ENCODE data around the gene RHOF.
"Not testable (repeated sequence)": the region's sequence is repeated elsewhere in the genome, so short reads cannot be mapped to it uniquely, and the experiment has no call there.

RHOF gene

GRCh38 chr12:121750507-121750955 is 43.0 kb downstream of the RHOF start:
- FAIRE-seq (no peak), DNase-seq (ENCODE audit: insufficient read length, low spot score) (no peak)

GRCh38 chr12:121749267-121749666 is 44.2 kb downstream of the RHOF start:
- DNase-seq (ENCODE audit: insufficient read length, low spot score): no peak
- FAIRE-seq: no peak

- peak; percentile 42 for FAIRE-seq
Measured at GRCh38 chr12:121748571-121749265, 44.8 kb downstream of the RHOF start.

GRCh38 chr12:121748218-121748570 is 45.3 kb downstream of the RHOF start:
- no peak for DNase-seq (ENCODE audit: insufficient read length, low spot score)
- no peak for FAIRE-seq

More at GRCh38 chr12:121748571-121749265, 44.8 kb downstream of the RHOF start:
- no peak for DNase-seq (ENCODE audit: insufficient read length, low spot score)

- FAIRE-seq; DNase-seq (ENCODE audit: insufficient read length, low spot score): not testable (repeated sequence)
Measured at GRCh38 chr12:121745545-121745944, 47.9 kb downstream of the RHOF start.

GRCh38 chr12:121741743-121742142 is 51.7 kb downstream of the RHOF start:
- no peak for DNase-seq (ENCODE audit: insufficient read length, low spot score)
- FAIRE-seq: no peak

GRCh38 chr12:121740847-121741246 is 52.6 kb downstream of the RHOF start:
- FAIRE-seq: no peak

GRCh38 chr12:121738340-121738858 is 55.1 kb downstream of the RHOF start:
- FAIRE-seq (no peak), DNase-seq (ENCODE audit: insufficient read length, low spot score) (no peak)

More at GRCh38 chr12:121740847-121741246, 52.6 kb downstream of the RHOF start:
- no peak for DNase-seq (ENCODE audit: insufficient read length, low spot score)

GRCh38 chr12:121733849-121734248 is 59.6 kb downstream of the RHOF start:
- no peak for FAIRE-seq

GRCh38 chr12:121731473-121731872 is 62.0 kb downstream of the RHOF start:
- DNase-seq (ENCODE audit: insufficient read length, low spot score): no peak
- no peak for FAIRE-seq

More at GRCh38 chr12:121733849-121734248, 59.6 kb downstream of the RHOF start:
- no peak for DNase-seq (ENCODE audit: insufficient read length, low spot score)

- no peak for FAIRE-seq
- no peak for DNase-seq (ENCODE audit: insufficient read length, low spot score)
Measured at GRCh38 chr12:121729021-121729420, 64.5 kb downstream of the RHOF start.
